HG03469 (cell line): ENCODE results near the gene SET.
A peak's percentile ranks its signal among the peaks of the same experiment; 100 is the strongest.

ENCODE experiments used
- ATAC-seq: cut with Tn5 transposase; IDR thresholded peaks from one replicate; pipeline ENCODE4 v1.9.1; 2021; ENCODE audit warnings: mild to moderate bottlenecking, moderate library complexity, moderate number of reproducible peaks; ENCODE audit not compliant: unreplicated experiment

Gene SET

GRCh38 chr9:128707446-128707845 lies 18.4 kb downstream of the SET start:
- no peak for ATAC-seq

- no peak for ATAC-seq
Observed at GRCh38 chr9:128712451-128713410, 23.7 kb downstream of the SET start.

DNA sequence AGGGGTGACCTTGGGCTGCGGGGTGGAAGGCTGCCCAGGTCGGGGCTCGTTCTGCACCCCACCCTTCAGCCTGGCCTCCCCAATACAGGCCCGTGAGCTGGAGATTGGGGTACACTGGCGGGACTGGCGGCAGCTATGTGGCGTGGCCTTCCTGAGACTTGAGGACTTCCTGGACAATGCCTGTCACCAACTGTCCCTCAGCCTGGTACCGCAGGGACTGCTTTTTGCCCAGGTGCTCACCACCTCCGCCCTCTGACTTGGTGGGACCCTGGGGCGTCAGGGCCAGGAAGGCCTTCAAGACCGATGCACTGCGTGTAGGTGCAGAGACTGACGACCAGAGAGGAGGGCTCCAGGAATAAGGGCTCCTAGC lies 24.4 kb downstream of the SET start:
- no peak for ATAC-seq

GRCh38 chr9:128713941-128714573 lies 25.0 kb downstream of the SET start:
- no peak for ATAC-seq

DNA sequence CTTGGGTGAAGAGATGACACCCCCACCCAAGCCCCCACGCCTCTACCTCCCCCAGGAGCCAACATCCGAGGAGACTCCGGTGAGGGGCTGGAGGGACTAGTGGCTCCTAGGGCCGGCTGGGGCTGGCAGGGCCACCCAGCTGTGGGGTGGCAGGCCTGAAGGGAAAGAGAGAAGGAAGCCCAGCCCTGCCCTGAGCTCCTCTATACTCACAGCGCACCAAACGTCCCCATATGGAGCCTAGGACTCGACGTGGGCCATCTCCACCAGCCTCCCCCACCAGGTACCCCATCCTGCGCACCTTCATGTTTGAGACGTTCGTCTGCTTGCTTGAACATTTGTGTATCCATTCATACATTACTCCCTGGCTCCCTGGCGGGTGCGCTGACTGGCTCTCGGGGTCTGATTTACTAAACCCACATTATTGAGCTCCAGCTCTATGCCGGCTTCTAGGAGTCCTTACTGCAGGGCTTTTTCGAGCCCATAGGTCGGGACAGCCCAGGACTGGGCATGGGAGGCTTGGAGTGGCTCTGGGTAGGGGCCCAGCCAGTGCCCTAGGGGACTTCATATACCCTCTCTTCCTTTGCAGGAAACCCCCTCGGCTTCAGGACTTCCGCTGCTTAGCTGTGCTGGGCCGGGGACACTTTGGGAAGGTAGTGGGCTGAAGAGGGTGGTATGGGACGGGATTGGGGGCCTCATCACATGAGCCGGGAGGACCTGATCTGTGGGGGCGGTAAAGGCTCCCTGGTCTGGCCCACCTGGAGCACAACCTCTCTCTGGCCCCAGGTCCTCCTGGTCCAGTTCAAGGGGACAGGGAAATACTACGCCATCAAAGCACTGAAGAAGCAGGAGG lies 25.8 kb downstream of the SET start:
- no peak for ATAC-seq

DNA sequence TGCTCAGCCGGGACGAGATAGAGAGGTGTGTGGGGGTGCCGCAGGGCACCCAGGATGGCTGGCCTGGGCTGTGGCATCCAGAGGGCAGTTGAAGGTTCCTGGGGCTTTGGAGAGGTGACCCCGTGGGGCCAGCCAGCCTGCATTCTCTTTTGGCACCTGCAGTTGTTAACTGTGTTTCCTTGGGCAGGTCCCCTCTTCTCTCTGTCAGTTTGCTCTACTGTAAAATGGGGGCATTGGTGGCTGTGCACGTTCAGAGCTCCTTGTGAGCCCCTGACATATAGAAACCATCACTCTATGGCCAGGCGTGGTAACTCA lies 26.4 kb downstream of the SET start:
- ATAC-seq, result no peak

DNA sequence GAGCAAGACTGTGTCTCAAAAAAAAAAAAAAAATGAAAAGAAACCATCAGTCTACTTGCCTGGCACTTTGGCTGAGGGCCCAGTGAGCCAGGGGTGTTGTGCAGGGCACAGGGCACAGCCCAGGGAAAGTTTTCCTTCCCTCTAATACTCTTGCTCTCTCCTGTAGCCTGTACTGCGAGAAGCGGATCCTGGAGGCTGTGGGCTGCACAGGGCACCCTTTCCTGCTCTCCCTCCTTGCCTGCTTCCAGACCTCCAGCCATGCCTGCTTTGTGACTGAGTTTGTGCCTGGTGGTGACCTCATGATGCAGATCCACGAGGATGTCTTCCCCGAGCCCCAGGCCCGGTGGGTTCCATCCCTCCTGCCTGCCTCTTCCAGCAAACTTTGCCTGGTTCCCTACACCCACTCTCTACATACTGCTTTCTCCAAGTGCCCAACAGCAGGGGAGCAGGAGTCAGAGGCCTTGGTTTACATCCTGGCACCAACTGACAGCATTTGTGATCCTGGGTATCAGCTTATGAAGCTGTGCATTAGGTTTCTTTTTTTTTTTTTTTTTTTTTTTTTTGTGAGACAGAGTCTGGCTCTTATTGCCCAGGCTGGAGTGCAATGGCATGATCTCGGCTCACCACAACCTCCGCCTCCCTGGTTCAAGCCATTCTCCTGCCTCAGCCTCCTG lies 27.7 kb downstream of the SET start:
- no peak for ATAC-seq

DNA sequence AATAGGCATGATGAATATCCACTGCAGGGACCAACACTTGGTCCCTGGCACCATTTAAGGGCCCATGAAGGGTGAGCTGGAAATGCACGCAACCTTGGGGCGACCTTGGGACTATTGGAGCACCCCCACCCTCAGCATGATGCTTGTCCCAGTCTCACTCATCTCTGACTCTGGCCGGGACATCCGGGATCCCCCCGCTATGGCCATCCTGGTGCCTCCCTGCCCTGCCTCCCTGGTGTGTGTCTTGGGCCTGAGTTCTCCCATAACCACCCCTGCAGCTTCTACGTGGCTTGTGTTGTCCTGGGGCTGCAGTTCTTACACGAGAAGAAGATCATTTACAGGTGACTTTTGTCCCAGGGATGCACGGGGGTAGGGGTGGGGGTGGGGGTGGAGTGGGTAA lies 29.0 kb downstream of the SET start:
- ATAC-seq, result no peak

- ATAC-seq, result no peak
Observed at GRCh38 chr9:128718475-128718874, 29.5 kb downstream of the SET start.

GRCh38 chr9:128719919-128720605 lies 31.0 kb downstream of the SET start:
- ATAC-seq, result no peak

- ATAC-seq, result no peak
Observed at GRCh38 chr9:128720841-128721486, 31.9 kb downstream of the SET start.

DNA sequence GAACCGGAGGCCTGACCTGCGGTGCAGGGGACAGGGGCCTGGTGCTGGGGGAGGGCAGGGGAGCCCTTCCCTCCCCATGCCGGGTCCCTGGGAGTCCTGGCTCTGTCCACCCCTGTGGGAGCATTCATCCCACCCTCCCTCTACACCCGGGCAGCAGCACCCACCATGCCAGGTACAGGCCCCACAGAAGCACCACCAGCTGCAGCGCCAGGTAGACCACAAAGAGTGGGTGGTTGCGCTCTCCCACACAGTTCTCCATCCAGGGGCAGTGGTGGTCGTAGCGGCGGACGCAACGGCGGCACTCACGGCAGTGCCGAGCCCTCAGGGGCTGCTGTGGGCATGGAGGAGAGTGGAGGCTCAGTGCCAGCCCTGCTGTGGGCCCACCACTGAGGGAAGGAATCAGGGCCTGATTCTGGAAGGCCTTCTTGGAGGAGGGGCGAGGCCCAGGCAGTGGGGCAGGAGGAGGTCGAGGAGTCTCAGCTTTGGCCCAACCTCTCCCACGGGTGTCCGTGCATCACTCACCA lies 32.5 kb downstream of the SET start:
- ATAC-seq, result no peak

- ATAC-seq, result no peak
Observed at GRCh38 chr9:128722380-128723351, 33.6 kb downstream of the SET start.

- ATAC-seq, result no peak
Observed at GRCh38 chr9:128723352-128723865, 34.4 kb downstream of the SET start.

DNA sequence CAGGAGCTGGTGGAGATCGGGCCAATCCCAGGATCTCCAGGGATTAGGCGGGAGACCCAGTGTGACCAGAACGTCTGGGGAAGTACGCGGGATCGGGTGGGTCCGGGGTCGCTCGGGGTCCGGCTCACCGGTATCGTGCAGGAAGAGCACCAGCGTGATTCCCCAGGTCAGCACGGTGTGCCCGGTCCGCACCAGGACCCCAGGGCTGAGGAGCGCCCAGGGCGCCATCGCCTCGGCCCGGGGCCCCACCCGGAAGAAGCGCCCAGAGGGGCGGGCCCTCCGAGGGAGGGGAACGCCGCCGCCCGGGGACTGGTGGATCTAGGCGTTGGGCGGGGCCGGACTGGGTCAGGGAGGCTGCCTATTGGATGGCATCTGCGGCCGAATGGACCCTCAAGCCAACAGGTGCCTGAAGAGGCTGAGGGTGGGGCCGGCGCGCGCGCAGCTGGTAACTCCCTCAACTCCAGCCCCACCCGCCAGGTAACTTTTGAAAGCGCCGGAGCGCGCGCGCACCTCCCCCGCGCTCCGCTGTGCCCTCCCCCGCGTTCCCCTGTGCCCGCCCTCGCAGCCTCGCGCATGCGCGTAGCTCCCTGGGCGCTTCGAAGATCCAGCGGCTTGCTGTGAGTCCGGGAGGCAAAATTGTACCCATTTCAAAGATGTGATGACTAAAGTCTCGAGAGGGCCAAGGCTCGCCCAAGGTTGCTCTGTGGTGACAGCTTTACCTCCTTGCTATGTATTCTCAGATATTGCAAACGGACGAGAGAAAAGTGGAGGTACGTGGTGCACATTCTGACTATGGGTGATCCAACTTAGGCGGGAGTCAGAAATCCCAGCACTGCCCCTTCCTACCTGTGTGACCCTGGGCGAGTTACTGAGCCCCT lies 35.1 kb downstream of the SET start, which contains the start of gene ZDHHC12:
Gene ZDHHC12 (minus strand): TSS at position 262 of the 878 bp plus-strand sequence. CDS start 34 bp downstream, at position 228.
- ATAC-seq, result peak; percentile 77

DNA sequence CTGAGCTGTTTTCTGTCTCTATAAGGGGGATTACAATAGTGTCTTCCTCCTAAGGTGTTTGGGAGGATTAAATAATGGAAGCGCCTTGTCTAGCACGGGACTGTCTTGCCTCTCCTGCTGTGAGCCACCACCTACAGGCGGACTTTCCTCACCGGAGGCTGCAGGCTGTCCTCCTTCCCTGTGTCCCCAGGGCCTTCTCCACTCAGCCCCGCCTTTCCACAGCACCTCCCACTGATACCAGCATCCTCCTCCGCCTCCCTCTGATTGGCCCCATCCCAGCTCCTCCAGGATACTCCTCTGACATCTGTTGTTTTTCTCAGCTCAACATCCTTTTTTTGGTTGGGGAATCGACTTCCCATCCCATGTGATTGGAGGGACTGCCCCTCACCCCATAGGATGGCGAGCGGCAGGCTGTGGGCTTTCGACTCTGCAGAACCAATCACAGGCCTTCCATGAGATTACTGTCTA lies 35.8 kb downstream of the SET start:
- no peak for ATAC-seq

GRCh38 chr9:128727640-128728248 lies 38.7 kb downstream of the SET start:
- ATAC-seq, result no peak
